NOMO-1 (cell line): ENCODE data around the gene LMO7.
A peak's percentile ranks its signal among the peaks of the same experiment; 100 is the strongest.

ENCODE experiments used
- DNase-seq, 2 experiments: peaks; one replicate each; lab custom pipeline; 2025; ENCODE audit not compliant: unreplicated experiment in 2 of 2; lab: John Stamatoyannopoulos, UW

The LMO7 gene

DNA sequence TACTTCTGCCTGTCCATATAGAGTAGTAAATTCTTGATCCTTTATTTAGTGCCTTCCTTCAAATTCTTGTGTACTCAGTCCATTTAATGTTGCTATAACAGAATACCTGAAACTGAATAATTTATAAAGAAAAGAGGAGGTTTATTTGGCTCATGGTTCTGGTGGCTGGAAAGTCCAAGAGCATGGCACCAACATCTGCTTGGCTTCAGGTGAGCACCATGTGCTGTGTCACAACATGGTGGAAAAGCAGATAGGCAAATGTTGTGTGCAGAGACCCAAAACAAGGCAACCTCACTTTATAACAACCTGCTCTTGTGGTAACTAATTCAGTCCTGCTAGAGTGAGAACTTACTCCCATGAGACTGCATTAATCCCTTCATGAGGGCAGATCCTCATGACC is 195.3 kb downstream of the LMO7 start:
- DNase-seq, result no peak

DNA sequence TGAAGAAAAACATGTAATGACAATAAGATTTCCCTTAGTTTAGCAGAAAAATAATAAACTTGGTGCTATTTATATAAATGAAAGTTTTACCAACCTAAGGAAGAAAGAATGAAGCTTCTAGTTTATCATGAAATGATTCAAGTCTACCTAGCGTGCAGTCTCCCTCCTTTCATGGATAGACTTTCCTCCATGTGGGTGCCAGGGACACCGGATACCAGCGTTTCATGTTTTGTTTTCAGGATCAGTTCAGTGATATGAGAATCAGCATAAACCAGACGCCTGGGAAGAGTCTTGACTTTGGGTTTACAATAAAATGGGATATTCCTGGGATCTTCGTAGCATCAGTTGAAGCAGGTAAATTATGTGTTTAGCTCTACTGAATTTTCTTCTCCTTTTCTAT is 196.7 kb downstream of the LMO7 start:
- no peak for DNase-seq

DNA sequence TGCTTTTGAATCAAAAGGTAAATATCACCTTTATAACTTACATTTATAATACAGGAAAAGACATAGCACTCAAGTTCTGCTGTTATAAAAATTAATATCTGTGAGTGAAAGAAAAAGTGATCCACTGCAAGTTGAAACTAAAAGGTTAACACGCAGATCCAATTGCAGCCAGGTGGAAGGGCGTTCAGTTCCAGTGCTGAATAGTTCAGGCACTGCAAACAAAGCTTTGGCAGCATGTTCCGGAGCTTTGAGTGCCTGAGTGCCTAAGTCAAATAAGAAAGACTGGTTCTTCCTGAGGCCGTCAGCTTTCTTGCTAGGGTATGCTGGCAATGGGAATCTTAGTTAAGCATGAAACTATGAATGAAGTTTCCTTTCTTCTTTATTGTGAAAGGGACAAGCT is 200.3 kb downstream of the LMO7 start:
- no peak for DNase-seq

DNA sequence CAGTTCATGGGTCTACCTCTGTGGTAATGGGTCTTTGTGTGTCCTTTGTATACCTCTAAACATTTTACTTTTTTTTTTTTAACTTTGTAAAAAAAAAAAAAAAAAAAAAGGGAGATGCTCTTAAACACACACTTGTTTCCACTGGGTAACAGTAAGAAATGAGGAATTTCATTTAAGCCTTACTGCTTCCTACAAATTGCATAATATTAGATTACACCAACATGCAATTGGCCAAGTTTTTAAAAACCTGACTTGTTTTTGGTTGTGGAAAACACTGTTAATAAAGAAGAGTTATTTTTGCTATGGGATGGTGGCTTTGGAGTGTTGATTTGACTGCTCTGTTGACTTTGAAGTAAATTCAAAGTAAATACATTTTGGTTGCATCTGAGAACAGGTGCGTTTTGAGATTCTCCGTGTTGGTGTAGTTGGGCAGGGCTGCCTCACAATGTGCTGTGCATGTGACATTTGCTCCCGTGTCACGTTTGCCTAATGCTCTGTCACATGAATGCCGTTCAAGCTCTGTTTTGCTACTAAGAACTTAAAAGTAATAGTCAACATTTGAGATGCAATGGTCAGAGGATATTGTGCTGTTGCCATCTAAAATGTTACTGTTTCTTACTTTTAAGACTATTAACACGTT is 202.4 kb downstream of the LMO7 start:
- DNase-seq, result no peak

DNA sequence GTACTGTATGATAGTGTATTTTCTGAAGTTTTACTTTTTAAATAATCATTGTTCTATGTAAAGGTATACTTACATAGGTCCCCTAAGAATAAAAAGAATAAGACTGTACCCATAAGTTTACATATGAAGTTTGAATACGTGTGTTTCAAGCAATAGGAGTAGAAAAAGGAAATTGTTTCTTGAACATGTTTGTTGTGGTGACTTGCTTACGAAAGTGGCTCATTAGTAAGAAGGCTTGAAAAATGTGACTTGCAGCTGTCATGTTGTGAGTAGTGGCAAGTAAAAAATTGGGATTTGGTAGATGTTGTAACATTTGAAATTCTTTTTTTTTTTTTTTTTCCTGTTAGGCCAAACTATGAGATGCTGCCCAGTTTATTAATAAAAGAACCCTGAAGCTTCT is 203.3 kb downstream of the LMO7 start:
- DNase-seq, result no peak

DNA sequence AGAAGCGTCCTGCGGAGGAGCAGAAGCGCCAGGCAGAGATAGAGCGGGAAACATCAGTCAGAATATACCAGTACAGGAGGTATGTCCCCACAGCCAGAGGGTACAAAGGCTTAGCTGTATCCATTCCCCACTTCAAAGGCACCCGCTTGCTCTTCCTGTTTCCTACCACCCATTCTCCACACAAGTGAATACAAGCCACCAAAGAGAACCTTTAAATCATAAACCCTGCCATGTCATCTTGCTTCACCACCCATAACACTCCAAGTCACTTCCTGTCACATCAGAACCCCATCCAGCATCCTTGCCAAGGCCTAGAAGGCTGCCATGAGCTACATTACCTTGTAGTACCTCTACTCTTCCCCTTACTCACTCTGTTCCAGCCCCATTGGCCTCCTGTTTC is 205.8 kb downstream of the LMO7 start:
- DNase-seq, result no peak

DNA sequence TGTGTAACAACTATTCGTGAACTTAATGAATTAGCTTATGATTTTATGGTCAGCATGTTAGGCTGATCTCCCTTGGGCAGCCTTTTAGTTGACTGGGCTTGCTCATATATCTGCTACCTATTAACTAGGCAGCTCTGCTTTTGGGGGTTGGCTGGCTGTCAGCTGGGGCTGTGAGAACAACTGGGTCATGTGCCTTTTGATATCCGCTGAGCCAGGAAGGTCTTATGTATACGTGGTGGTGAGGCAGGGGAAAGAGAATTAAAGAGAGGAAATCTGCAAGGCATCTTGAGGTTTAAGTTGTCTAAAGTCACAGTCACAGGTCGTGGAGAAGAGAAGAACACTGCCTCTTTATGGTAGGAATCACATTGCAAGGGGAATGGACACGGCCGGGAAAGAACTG is 206.9 kb downstream of the LMO7 start:
- DNase-seq, result no peak

DNA sequence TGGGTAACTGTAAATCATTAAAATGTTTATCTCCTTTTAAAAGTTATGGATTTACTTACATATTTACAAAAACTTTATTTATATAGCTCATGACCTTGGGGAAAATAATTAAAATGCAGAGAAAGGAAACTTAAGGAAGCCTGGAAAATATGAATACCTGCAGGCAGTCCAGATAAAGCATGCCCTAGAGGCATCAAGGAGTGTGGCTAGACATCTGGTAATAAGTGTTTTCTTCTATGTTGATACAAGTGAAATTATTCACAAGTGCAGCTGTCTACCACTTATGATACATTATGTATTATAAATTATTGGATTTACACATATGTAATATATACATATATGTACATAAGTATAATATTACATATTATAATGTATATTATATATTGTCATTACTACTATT is 207.9 kb downstream of the LMO7 start:
- no peak for DNase-seq

DNA sequence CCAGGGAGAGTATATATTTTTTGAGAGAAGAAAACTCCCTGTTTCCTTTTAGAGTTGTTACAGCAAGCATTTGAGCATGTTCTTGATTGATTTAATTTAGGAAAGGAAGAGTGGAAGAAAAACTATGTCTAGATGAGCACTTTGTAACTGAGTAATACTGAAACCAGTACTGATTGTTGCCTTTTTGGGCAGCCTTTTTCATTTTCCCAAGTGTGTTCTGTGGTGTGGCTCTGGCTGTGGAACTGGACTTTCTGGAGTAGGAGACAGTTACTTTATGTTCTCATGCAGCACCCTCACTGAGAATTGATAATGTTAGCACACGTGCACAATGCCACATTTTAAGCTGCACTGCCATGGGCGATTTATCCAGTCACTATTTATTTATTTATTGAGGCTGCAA is 211.5 kb downstream of the LMO7 start:
- no peak for DNase-seq

DNA sequence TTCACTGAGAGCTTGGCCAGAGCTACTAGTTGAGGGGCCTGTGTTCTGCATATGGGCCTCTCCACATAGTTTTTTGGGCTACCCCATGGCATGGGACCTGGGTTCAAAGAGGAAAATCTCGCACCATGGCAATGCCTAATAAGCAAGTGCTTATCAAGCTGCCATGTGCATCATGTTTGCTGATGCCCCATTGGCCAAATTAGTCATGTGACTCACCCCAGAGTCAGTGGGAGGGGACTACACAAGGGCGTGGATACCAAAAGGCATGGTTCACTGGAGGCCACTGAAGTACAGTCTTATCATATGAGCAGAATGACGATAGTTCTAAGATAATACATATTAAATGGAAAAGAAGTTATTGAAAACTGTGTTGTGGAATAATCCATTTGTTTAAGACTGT is 214.8 kb downstream of the LMO7 start:
- no peak for DNase-seq

DNA sequence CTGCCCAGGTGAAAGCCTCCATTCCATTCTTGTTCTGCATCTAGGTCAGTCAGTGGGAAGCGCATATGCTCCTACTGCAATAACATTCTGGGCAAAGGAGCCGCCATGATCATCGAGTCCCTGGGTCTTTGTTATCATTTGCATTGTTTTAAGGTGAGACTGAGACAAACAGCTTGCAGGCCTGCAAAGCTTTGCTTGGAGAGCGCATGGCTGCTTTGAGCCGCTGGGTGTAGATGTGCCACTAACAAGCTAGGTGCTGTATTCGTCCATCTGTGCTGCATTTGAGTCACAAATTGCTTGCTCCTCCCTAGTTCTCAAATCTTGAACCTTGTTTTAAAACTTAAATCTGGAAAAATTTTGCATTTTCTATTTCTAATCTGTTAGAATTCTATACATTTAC is 219.1 kb downstream of the LMO7 start:
- no peak for DNase-seq

DNA sequence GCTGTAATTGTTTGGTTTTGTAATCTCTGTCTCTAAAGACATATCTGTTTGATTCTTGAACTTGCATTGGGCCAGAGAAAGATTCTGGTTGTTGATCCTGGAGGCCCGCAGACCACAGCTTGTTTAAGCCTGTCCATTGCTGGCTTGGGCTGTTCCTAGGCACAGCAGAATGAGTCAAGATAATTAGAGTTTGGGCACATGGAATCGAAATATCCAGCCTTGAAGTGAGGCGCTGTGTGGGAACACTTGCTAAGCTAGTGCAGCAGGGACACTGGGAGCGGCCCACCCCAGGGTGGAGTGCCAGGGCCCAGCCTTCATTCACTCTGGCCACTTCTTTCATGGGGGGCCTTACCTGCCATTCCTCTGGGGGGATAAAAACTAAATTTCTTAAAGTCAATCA is 219.7 kb downstream of the LMO7 start:
- DNase-seq, result no peak

DNA sequence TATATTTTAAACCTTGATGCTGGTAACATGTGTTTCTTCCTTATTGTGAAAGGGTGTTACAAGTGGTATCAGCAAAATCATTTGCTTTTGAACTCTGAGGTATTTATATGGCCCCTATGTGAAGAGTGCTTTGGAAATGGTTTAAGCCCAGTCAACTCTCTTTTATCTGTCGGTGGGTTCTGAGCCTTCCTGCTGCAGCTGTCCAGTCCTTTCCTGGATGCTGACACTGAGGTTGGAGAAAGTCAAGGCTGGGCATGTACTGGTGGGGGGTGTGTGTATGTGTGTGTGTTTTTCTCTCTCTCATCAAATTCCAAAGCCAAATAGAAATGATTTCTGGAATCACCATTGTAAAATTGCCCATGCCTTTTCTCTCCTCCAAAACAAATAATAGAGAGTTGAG is 221.2 kb downstream of the LMO7 start:
- DNase-seq, result no peak

DNA sequence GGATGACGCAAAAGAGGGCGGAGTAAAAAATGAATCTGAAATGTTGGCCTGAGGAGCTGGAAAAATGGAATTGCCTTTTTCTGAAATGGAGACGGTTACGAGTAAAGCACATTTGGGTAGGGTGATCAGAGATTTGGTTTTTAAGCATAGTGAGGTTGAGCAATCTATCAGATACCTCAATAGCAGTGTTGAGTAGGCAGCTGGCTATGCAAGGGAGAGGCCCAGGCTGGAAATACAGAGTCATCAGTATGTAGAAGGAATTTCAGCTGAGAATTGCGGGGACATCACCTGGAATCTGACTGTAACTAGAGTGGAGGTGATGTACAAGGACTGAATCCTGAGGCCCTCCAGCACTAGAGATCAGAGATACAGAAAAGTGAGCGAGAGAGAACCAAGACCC is 224.8 kb downstream of the LMO7 start:
- DNase-seq, result no peak

DNA sequence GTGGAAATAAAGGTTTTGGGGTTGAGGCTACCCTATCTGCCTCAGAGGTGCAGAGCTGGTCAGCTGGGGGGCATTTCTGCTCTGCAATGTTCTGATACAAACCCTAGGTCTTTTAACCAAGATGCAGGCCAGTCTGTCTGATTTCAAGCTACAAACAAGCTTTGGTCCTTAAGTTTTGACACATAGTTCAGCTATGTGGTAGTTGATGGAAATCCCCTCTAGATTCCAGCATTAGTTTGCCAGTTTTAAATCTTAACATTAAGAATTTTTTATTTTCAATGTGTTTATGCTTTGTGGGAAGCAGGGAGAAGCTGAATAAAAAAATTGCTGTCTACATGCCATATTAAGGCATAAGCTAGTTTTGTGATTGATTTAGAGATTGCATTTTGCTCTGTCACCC is 225.7 kb downstream of the LMO7 start:
- no peak for DNase-seq

DNA sequence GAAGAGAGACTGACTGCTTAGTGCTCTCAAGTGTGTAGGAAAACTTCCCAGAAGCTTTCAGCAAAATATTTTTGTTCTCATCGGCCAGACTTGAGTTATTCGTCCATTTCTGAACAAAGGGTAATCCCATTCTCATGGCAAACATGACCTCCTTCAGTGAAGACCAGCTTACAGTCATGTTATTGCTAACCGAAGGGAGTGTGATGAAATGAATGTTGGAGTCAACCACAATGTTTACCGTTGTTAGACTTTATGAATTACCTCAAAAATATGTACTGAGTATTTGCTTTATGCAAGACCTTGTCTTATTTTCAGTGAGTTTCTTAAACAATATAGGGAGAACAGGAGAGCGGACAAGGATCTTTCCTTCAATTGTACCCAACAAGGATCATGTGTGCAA is 228.6 kb downstream of the LMO7 start:
- no peak for DNase-seq

DNA sequence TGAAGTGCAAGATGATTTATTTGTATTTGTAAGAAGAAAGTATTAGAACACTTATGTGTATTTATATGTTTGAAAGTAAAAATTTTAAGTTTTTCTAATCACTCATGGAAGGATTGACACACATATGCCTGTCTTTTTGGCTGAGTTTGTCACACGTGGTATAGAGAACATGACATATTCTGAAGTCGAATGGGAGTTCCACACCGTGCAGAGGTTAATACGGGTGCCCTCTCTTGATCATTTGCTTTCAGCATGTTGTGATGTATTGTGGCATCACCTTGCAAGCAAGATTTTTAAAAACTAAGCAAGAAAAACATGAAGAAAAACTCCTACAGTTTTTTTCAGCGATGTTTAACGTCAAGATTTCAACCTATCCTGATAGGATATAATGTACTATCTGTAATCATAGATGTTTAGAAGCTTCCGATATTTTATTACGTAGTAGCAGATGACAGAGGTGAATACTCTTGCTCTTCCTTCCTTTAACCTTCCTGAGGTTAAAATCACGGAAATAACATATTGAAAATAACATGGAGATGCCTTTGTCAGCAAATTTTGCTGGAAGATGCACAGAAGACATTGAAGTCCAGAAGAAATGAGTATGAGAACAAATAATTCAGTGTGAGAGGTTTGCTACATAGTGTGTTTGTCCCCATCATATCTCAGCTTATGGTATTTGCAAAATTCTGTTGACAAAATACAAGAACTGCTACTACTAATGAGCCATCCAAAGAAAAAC is 231.4 kb downstream of the LMO7 start:
- no peak for DNase-seq

DNA sequence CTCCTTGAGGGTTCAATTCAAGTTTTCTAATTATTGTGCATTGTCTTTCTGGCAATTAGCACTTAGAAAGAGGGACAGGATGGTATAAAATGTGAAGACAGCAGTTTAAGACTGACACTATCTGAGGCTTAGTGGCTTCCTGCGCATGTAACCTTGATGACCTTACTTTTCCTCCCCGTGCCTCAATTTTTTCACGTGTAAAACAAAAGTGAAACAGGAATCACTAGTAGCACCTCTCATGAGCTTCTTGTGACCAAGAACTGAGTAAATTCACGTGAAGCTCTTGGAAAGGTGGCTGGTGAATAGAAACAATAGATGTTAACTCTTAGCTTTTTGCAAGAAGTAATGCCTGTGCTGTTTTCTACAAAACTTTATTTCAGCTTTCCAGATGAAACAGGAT is 233.9 kb downstream of the LMO7 start:
- no peak for DNase-seq

DNA sequence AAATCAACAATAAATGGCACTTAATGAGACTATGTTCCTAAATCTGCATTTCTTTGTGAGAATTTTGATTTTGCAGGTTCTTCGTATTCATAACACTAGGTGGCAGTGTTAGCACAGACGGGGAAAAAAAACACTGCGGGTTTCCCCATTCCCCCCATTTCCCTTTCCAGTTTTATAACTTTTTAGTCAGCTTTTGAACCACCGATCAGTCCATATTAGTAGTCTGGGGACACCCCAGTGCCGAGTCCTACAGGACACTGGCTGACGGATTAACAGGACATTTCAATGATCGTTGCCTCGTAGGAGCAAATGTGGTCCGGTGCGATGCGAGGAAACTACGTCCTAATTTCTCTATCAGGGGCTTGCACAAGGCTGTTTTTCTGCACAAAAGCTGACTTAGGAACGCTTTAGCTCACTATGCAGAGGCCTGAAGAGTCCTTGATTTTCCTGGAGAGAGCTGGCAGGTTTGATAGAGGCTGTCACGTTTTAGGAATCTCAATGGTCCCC is 234.3 kb downstream of the LMO7 start:
- peak in 1 of 2 experiments; percentile 21 for DNase-seq

DNA sequence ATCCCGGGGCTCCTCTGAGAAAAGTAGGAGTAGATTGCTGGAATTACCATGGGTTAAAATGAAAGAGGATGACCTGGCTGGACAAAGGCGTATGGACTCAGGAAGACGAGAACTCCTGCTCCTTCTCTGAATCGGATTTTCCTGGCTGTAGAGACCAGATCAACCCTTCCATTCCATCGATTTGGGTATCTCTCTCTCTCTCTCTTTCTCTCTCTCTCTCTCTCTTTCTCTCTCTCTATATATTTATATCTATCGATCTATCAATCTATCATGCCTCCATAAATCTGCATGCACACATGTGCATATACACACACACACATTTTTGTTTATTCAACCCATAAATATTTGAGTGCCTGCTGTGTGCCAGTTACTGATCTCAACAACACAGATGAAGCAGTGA is 234.9 kb downstream of the LMO7 start:
- DNase-seq, result no peak

DNA sequence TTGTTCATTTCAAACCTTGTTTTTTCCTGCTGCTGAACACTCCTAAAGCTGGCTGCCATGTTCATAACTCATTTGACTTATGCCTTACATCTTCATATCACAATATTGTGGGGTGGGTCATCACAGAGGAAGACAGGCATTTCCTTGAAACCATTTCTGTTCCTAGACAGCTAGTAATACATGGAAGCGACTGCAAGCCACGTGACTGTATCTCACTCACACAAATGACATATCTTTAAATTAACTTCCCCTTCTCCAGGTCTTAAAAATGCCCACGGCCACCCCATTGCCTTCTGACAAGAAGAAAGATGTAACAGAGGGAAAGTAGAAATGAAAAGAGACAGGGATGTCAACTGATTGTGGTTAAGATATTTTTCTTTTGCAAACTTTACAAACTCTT is 236.8 kb downstream of the LMO7 start:
- DNase-seq, result peak in 1 of 2 experiments; percentile 39

DNA sequence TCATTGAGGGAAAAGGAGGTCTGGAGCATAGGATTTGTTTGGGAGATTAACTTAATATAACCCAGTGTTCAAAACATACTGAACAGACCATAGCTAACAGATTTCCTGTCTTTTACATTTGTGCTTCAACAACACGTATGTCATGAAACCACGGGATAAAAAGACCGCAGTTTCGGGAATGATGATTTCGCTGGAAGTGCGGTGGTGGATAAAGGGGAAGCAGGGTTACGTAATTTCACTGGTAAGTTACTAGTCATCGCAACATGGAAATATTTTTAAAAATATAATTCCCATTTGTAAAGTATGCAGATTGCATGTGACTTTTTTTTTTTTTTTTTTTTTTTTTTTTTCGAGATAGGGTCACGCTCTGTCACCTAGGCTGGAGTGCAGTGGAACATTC is 237.4 kb downstream of the LMO7 start:
- DNase-seq, result no peak

DNA sequence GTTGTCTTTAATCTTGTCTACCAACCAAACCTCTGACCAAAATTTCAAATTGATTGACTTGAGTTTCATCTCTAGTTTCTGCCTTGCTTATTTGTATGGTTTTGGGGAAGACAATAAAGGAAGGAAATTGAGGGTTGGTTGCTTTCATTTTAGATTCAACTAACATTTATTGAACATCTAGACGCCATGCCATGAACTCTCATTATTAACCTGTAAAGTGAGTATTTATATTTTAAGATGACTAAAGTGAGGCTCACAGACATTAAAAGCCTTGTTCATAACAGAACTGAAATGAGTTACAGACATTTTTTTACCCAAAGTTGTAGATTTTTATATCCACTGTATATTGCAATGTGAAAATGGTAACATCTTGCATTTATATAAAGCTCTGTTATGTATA is 239.3 kb downstream of the LMO7 start:
- DNase-seq, result no peak
